ENCODE results near the gene PNLIP. TPM values are rescaled to one million over a fixed set of nuclear protein-coding genes. Genes with fewer than 3 reads are reported as not detected.

The PNLIP gene
- total RNA-seq, 4 donors from 2014 or later = not detected

GRCh38 chr10:116598329-116598728 is 52.6 kb downstream of the PNLIP start:
- Histone ChIP-seq H3K27me3 (peaks cover 5% of the 10 kb centered on the region), H3K4me1 (no peaks in the 10 kb centered on the region)

GRCh38 chr10:116599991-116600390 is 54.3 kb downstream of the PNLIP start:
- TF ChIP-seq POLR2A (IDR thresholded peaks at IDR 0.05) (no peak), EP300 (IDR thresholded peaks at IDR 0.05) (no peak), CTCF (IDR thresholded peaks at IDR 0.05) (no peak), POLR2AphosphoS5 (IDR thresholded peaks at IDR 0.05) (no peak)
- Histone ChIP-seq H3K9me3 (no peaks in the 10 kb centered on the region), H3K27ac (no peak overlapping the region), H3K27me3 (peaks cover 5% of the 10 kb centered on the region), H3K4me1 (no peaks in the 10 kb centered on the region), H3K36me3 (no peaks in the 10 kb centered on the region), H3K4me3 (no peak overlapping the region)
- peak in 1 of 2 donors; percentile 8 for DNase-seq (ENCODE audit: low spot score in 2 of 2)
- WGBS = 50% methylated on average over 5 of the region's 5 CpGs

More at GRCh38 chr10:116598329-116598728, 52.6 kb downstream of the PNLIP start:
- H3K27ac ChIP-seq = no peak overlapping the region
- H3K9me3 ChIP-seq = no peaks in the 10 kb centered on the region
- no peak for DNase-seq (ENCODE audit: low spot score in 2 of 2)
- H3K36me3 ChIP-seq = no peaks in the 10 kb centered on the region
- no peak for TF ChIP-seq EP300 (IDR thresholded peaks at IDR 0.05)
- TF ChIP-seq POLR2A (IDR thresholded peaks at IDR 0.05) = no peak
- no peak for TF ChIP-seq POLR2AphosphoS5 (IDR thresholded peaks at IDR 0.05)
- no peak for TF ChIP-seq CTCF (IDR thresholded peaks at IDR 0.05)
- no peak overlapping the region for H3K4me3 ChIP-seq

GRCh38 chr10:116602648-116603400 is 57.1 kb downstream of the PNLIP start:
- Histone ChIP-seq H3K4me1 (no peaks in the 10 kb centered on the region), H3K36me3 (no peaks in the 10 kb centered on the region), H3K27me3 (peaks cover 5% of the 10 kb centered on the region), H3K27ac (no peak overlapping the region), H3K4me3 (no peak overlapping the region), H3K9me3 (no peaks in the 10 kb centered on the region)
- peak in 1 of 2 donors; percentile 60 for DNase-seq (ENCODE audit: low spot score in 2 of 2)
- WGBS = 73% methylated on average over 10 of the region's 10 CpGs
- TF ChIP-seq POLR2A (IDR thresholded peaks at IDR 0.05) (no peak), CTCF (IDR thresholded peaks at IDR 0.05) (no peak), EP300 (IDR thresholded peaks at IDR 0.05) (no peak), POLR2AphosphoS5 (IDR thresholded peaks at IDR 0.05) (no peak)

- Histone ChIP-seq H3K27me3 (peaks cover 28% of the 10 kb centered on the region), H3K9me3 (no peaks in the 10 kb centered on the region), H3K27ac (no peak overlapping the region), H3K36me3 (no peaks in the 10 kb centered on the region), H3K4me1 (peaks cover 4% of the 10 kb centered on the region), H3K4me3 (no peak overlapping the region)
- DNase-seq (ENCODE audit: low spot score in 2 of 2) = no peak
- TF ChIP-seq POLR2A (IDR thresholded peaks at IDR 0.05) = no peak
- no peak for TF ChIP-seq POLR2AphosphoS5 (IDR thresholded peaks at IDR 0.05)
- no peak for TF ChIP-seq CTCF (IDR thresholded peaks at IDR 0.05)
- TF ChIP-seq EP300 (IDR thresholded peaks at IDR 0.05) = no peak
- 48% methylated on average over 6 of the region's 8 CpGs for WGBS
Measured at GRCh38 chr10:116606061-116606483, 60.3 kb downstream of the PNLIP start.

GRCh38 chr10:116607336-116607735 is 61.6 kb downstream of the PNLIP start:
- no peak overlapping the region for H3K27ac ChIP-seq
- no peaks in the 10 kb centered on the region for H3K9me3 ChIP-seq
- WGBS = 81% methylated on average over 6 of the region's 6 CpGs
- H3K36me3 ChIP-seq = no peaks in the 10 kb centered on the region
- peaks cover 4% of the 10 kb centered on the region for H3K4me1 ChIP-seq
- TF ChIP-seq EP300 (IDR thresholded peaks at IDR 0.05) = no peak
- no peak for TF ChIP-seq POLR2AphosphoS5 (IDR thresholded peaks at IDR 0.05)
- no peak for TF ChIP-seq CTCF (IDR thresholded peaks at IDR 0.05)
- TF ChIP-seq POLR2A (IDR thresholded peaks at IDR 0.05) = no peak
- DNase-seq (ENCODE audit: low spot score in 2 of 2) = no peak
- peaks cover 28% of the 10 kb centered on the region for H3K27me3 ChIP-seq
- H3K4me3 ChIP-seq = no peak overlapping the region
